Placental epithelial cell (primary cell): Measurements from ENCODE around the gene ANKS6. TPM values are rescaled to one million over a fixed set of nuclear protein-coding genes. Genes with fewer than 3 reads are reported as not detected.

Experiments used
- total RNA-seq: library from RNA; depleted of rRNA; stranded (reverse); fragments of >200 nt; gene quantifications from 2 replicates; pipeline ENCODE4 v1.2.3, GENCODE V29; 2012

ANKS6 gene
- 20.4 and 30.4 TPM in 2 replicates for total RNA-seq

DNA sequence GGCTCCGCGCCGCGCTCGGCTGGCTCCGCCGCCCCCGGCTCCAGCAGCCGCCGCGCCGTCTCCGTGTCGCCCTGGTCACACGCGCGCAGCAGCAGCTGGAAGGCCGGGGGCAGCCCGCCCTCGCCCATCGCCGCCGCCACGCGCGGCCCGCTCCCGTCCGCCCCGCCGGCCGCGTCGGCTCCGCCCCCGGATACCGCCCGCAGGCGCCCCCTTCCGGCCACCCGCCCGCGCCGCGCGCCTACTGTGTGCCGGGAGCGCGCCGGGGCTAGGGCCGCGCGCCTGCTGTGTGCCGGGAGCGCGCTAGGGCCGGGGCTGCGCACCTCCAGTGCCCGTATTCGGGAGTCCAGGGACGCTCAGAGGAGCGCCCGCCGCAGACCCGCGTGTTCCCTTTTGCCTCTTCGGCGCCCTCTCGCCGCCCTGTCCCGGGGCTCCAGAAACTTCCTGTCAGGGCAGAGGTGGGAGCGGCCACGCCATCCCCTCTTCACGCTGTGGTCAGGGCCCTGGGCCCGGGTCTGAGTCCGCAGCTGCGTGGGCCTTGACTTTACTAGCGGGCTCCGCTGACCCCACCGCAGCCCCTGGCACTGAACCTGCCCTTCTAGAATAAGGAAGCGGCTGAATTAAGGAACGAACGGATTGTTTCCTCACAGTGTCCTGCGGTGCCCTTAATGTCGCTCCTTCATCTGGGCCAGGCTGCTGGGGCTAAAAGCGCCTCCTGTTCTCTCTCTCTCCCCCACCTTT is at the start of gene ANKS6:
TSS of gene ANKS6 (minus strand) at position 192 of the 738 bp plus-strand sequence. CDS start at position 128, 64 bp downstream.

DNA sequence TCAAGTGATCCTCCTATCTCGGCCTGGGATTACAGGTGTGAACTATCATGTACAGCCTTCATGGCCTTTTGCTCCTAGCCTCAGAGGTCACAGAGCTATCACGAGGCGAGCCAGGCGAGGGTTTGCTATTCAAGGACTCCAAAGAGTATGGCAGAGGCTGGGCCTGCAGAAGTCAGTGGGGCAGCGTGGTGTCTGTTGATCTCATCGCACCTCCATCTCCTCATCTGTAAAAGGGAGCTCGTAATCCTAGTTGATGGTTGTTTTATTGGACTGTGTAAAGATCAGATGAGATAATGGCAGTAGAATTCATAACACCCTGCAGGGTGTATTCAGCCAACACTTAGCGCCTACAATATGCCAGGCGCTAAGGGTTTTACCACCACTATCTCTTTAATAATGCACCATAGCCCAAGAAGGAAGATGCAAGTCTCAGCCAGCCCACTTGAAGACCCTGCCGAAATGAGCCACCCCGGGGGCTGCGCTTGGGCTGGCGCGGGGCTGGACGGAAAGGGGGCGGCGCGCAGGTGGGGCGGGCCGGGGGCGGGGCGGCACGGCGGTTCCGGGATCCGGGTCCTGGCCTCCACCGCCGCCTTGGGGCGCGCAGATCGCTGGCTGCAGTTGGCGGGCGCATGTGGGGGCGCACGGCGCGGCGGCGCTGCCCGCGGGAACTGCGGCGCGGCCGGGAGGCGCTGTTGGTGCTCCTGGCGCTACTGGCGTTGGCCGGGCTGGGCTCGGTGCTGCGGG is 10.9 kb upstream of the ANKS6 start, which contains the start of gene GALNT12:
TSS of gene GALNT12 (plus strand) at position 601 of the 744 bp plus-strand sequence. CDS start at position 630, 29 bp downstream.

DNA sequence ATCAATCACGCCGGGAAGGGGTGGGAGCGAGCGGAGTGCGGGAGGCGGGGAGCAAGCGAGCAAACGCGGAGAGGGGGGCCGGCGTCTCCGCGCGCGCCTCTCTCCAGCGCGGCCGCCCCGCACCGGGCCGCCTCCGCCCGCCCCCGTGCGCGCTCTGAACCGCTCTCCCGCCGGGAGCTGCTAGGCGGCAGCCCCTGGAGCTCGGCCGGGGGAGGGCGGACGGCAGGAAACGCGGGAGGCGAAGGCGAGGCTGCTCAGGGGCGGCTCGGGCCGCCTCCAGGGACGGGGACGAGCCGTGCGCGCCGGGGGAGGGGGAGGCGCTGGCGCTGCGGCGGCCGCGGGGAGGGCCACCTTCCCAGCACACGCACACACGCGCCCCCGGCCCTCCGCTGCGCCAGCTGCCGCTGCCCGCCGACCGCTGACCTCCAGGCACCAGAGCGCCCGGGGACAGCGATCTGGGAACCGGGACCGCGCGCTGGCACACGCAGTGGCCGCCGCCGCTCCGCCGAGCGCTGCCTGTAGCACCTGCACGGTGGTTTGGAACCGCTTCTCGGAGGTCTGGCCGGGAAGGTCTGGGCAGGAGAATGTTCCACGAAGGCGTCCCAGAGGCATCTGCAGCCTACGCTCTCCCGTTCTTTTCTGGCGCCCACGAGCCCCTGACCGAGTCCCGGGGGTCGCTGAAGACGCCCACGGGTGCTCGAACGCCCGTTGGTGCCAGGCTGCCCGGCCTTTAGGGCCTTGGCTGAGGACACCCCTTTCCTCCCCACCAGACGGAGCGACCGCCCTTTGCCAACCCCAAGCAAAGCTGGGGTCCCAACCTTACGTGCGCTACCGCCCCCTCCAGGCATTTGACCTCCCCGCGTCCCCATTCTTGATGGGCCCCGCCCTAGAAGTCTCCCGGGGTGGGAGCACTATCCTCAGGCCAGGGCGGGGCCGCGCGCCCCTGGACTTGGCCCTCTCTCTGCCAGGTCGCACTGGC is 87.1 kb downstream of the ANKS6 start, which contains the start of gene GABBR2:
TSS of gene GABBR2 (minus strand) at position 3 of the 979 bp plus-strand sequence. CDS start 198 bp downstream, outside the sequence.

Other genes with a start within 250 kb of the ANKS6 start
- gene GABBR2, start 87.6 kb downstream of the ANKS6 start, total RNA-seq, result 0.76 TPM in 1 of 2 replicates, not detected in the other
- gene GALNT12, start 11.1 kb upstream of the ANKS6 start, total RNA-seq, result 7.9 and 14.3 TPM in 2 replicates
- 0.54 and 2.0 TPM in 2 replicates for gene COL15A1, start 147.4 kb upstream of the ANKS6 start, total RNA-seq